ENCODE data around the gene SLC39A11.
A peak's percentile ranks its signal among the peaks of the same experiment; 100 is the strongest.

Gene SLC39A11

DNA sequence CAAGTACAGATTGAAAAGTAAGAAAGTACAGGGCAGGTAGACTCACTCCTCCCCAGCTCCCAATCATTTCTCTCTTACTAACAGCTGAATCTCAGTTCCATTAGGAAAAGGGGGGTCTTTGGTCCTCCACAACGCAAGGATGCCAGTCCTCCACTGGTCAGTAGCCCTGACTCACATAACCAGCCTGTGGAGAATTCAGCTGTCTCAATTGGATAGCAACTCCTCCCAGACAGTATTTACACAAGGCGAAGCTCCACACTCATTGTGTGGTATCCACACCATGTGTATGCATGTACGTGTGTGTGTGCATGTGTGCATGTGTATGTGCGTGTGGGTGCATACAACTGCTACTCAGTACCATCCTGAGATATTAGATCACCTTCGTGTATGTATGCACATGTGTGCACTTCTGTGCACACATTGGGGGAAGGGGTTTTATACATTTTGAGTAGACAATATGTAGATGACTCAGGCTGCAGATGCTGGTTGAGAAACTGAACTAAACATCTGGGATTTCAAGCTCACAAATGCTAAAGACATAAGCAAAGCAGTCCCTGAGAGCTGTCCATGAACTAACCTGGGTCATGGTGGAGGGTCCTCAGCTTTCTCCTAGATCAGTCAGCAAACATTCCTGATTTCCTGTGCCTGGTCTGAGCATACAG, 240.1 kb downstream of the SLC39A11 start:
- TF ChIP-seq, protein P1, sequence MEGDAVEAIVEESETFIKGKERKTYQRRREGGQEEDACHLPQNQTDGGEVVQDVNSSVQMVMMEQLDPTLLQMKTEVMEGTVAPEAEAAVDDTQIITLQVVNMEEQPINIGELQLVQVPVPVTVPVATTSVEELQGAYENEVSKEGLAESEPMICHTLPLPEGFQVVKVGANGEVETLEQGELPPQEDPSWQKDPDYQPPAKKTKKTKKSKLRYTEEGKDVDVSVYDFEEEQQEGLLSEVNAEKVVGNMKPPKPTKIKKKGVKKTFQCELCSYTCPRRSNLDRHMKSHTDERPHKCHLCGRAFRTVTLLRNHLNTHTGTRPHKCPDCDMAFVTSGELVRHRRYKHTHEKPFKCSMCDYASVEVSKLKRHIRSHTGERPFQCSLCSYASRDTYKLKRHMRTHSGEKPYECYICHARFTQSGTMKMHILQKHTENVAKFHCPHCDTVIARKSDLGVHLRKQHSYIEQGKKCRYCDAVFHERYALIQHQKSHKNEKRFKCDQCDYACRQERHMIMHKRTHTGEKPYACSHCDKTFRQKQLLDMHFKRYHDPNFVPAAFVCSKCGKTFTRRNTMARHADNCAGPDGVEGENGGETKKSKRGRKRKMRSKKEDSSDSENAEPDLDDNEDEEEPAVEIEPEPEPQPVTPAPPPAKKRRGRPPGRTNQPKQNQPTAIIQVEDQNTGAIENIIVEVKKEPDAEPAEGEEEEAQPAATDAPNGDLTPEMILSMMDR (IDR thresholded peaks at IDR 0.05; ENCODE audit: low read depth, low read length, missing control alignments) = no peak
- in situ Hi-C loops (cut with HindIII; ENCODE audit: low pct_ligation_motif_present, low sequenced_read_pairs) = no loop called here
- H3K27ac ChIP-seq = no peak overlapping the region
- H3K36me3 ChIP-seq (replicated peaks) = no peaks in the 10 kb centered on the region
- no peaks in the 10 kb centered on the region for H3K27me3 ChIP-seq (replicated peaks)
- no peak overlapping the region for H3K4me3 ChIP-seq (ENCODE audit: low read depth, low read length)
- no peak for DNase-seq

DNA sequence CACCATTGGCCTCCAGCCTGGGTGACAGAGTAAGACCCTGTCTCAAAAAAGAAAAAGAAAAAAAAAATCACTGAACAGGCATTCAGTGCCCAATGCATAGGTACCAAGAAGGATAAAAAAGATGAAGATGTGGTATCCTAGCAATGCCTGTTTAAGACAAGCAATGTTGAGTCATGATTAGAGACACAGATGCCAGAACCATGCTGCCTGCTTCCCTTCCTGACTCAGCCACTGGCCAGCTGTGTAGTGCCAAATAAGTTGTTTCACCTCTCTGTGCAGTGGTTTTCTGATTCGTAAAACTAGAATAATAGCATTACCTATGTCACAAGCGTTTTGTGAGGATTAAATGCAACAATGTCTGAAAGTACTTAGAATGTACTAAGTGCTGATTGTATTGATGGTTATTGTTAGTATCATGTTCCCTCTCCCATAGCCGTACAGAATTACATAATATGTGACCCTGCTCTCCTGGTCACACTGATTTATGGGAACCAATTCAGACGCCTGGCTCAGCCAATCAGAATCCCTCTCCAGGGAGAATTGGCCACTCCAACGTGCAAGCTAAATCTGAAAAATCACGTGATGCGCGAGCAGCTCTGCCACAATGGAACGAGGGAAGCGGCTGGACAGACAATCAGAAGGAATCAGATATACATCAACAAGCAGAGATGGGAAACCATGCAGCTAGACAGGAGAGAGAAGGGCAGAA, 241.9 kb downstream of the SLC39A11 start:
- no peak overlapping the region for H3K27ac ChIP-seq
- DNase-seq = peak; percentile 63
- TF ChIP-seq, protein P1 (IDR thresholded peaks at IDR 0.05; ENCODE audit: low read depth, low read length, missing control alignments) = no peak
- in situ Hi-C loops (cut with HindIII; ENCODE audit: low pct_ligation_motif_present, low sequenced_read_pairs) = no loop called here
- no peaks in the 10 kb centered on the region for H3K36me3 ChIP-seq (replicated peaks)
- no peak overlapping the region for H3K4me3 ChIP-seq (ENCODE audit: low read depth, low read length)
- no peaks in the 10 kb centered on the region for H3K27me3 ChIP-seq (replicated peaks)

DNA sequence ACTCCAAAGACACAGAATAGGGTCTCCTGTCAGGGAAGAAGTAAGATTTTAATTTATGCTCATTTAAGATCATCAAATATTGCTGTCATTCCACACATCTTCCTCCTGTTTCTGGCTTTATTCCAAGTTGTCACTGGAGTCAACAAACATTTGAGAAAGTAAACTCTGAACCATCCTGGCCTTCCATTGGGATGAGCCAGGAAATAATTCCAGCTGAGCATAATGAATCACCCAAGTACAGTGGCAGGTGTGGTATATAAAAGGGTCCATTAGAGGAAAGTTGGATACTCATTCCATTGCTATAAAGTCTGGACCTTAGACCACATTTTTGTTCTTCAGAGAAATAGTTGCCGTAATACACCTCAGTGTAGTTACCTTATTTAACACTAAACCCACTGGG, 246.1 kb downstream of the SLC39A11 start:
- H3K36me3 ChIP-seq (replicated peaks) = no peaks in the 10 kb centered on the region
- TF ChIP-seq, protein P1 (IDR thresholded peaks at IDR 0.05; ENCODE audit: low read depth, low read length, missing control alignments) = no peak
- no peak for DNase-seq
- in situ Hi-C loops (cut with HindIII; ENCODE audit: low pct_ligation_motif_present, low sequenced_read_pairs) = no loop called here
- no peaks in the 10 kb centered on the region for H3K27me3 ChIP-seq (replicated peaks)
- H3K4me3 ChIP-seq (ENCODE audit: low read depth, low read length) = no peak overlapping the region
- H3K27ac ChIP-seq = no peak overlapping the region

DNA sequence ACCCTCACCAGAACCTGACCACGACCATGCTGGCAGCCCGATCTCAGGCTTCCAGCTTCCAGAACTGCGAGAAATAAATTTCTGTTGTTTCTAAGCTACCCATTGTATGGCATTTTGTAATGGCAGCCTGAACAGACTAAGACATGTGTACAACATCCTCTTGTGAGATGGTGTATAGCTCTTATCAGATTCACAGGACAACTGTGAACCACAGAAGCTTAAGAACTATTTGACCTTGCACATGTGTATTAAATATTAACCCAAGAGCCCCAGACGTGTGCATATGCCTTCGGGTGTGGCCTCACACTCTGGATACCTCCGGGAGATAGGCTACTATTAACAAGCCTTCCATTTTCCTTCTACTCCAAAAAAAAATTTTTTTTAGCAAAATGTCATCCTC, 248.9 kb downstream of the SLC39A11 start:
- Histone ChIP-seq H3K4me3 (ENCODE audit: low read depth, low read length) (no peak overlapping the region), H3K36me3 (replicated peaks) (no peaks in the 10 kb centered on the region), H3K27me3 (replicated peaks) (no peaks in the 10 kb centered on the region), H3K27ac (no peak overlapping the region)
- no peak for DNase-seq
- TF ChIP-seq, protein P1 (IDR thresholded peaks at IDR 0.05; ENCODE audit: low read depth, low read length, missing control alignments) = no peak
- in situ Hi-C loops (cut with HindIII; ENCODE audit: low pct_ligation_motif_present, low sequenced_read_pairs) = no loop called here

DNA sequence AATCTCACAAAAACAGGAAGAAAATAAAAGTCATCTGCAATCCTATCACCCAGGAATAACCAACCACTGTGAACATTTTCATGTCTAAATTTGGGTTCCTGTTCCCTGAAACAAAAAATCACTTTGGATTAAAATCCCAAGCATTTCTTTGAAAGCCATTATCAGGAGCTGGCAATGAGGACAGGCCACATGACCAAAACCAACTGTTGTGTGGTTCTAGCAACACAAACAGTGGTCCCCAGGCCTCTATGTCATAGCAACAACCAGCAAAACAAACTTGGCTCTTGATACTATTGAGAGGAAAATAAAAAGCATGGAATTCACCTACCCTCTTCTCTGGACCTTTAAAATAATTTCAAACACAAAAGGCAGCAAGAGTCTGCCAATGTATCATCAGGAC, 252.5 kb downstream of the SLC39A11 start:
- TF ChIP-seq, protein P1 (IDR thresholded peaks at IDR 0.05; ENCODE audit: low read depth, low read length, missing control alignments) = no peak
- Histone ChIP-seq H3K27ac (no peak overlapping the region), H3K4me3 (ENCODE audit: low read depth, low read length) (no peak overlapping the region), H3K36me3 (replicated peaks) (no peaks in the 10 kb centered on the region), H3K27me3 (replicated peaks) (no peaks in the 10 kb centered on the region)
- no peak for DNase-seq
- in situ Hi-C loops (cut with HindIII; ENCODE audit: low pct_ligation_motif_present, low sequenced_read_pairs) = no loop called here
